ENCODE results near the gene PFAS. TPM values are rescaled to one million over a fixed set of nuclear protein-coding genes. Genes with fewer than 3 reads are reported as not detected.

Gene PFAS
- total RNA-seq, 1 experiment from 2014 or later: 173 TPM

GRCh38 chr17:8288336-8289102, 39.4 kb downstream of the PFAS start, which contains the start of gene RANGRF:
RANGRF (plus strand) TSS chr17:8288670; CDS start chr17:8288789, 119 bp downstream.
- in situ Hi-C loops (cut with HindIII; ENCODE audit: low sequenced_read_pairs): no loop called here
- peak; percentile 87 for DNase-seq (ENCODE audit: low spot score)

- in situ Hi-C loops (cut with HindIII; ENCODE audit: low sequenced_read_pairs): no loop called here
- DNase-seq (ENCODE audit: low spot score): no peak
Observed at GRCh38 chr17:8289103-8289397, 40.0 kb downstream of the PFAS start.

GRCh38 chr17:8290043-8290442, 41.0 kb downstream of the PFAS start:
- in situ Hi-C loops (cut with HindIII; ENCODE audit: low sequenced_read_pairs): no loop called here
- DNase-seq (ENCODE audit: low spot score): no peak

- no peak for DNase-seq (ENCODE audit: low spot score)
- in situ Hi-C loops (cut with HindIII; ENCODE audit: low sequenced_read_pairs): no loop called here
Observed at GRCh38 chr17:8292639-8293395, 43.7 kb downstream of the PFAS start.

GRCh38 chr17:8294361-8294760, 45.3 kb downstream of the PFAS start:
- no peak for DNase-seq (ENCODE audit: low spot score)
- in situ Hi-C loops (cut with HindIII; ENCODE audit: low sequenced_read_pairs): no loop called here

GRCh38 chr17:8294814-8295316, 45.8 kb downstream of the PFAS start:
- in situ Hi-C loops (cut with HindIII; ENCODE audit: low sequenced_read_pairs): no loop called here
- DNase-seq (ENCODE audit: low spot score): no peak

- no peak for DNase-seq (ENCODE audit: low spot score)
- in situ Hi-C loops (cut with HindIII; ENCODE audit: low sequenced_read_pairs): no loop called here
Observed at GRCh38 chr17:8300226-8300625, 51.1 kb downstream of the PFAS start.

- DNase-seq (ENCODE audit: low spot score): peak; percentile 89
- in situ Hi-C loops (cut with HindIII; ENCODE audit: low sequenced_read_pairs): no loop called here
Observed at GRCh38 chr17:8300627-8301242, 51.6 kb downstream of the PFAS start.

GRCh38 chr17:8310601-8311123, 61.6 kb downstream of the PFAS start:
- DNase-seq (ENCODE audit: low spot score): no peak
- in situ Hi-C loops (cut with HindIII; ENCODE audit: low sequenced_read_pairs): no loop called here

GRCh38 chr17:8311131-8311790, 62.2 kb downstream of the PFAS start:
- no peak for DNase-seq (ENCODE audit: low spot score)
- in situ Hi-C loops (cut with HindIII; ENCODE audit: low sequenced_read_pairs): no loop called here

- DNase-seq (ENCODE audit: low spot score): no peak
- in situ Hi-C loops (cut with HindIII; ENCODE audit: low sequenced_read_pairs): no loop called here
Observed at GRCh38 chr17:8312251-8312650, 63.2 kb downstream of the PFAS start.

- no peak for DNase-seq (ENCODE audit: low spot score)
- in situ Hi-C loops (cut with HindIII; ENCODE audit: low sequenced_read_pairs): no loop called here
Observed at GRCh38 chr17:8312726-8313600, 63.9 kb downstream of the PFAS start.

- DNase-seq (ENCODE audit: low spot score): no peak
- in situ Hi-C loops (cut with HindIII; ENCODE audit: low sequenced_read_pairs): no loop called here
Observed at GRCh38 chr17:8314797-8315763, 66.0 kb downstream of the PFAS start.

- in situ Hi-C loops (cut with HindIII; ENCODE audit: low sequenced_read_pairs): no loop called here
- DNase-seq (ENCODE audit: low spot score): peak; percentile 31
Observed at GRCh38 chr17:8315764-8316217, 66.7 kb downstream of the PFAS start.

- DNase-seq (ENCODE audit: low spot score): no peak
- in situ Hi-C loops (cut with HindIII; ENCODE audit: low sequenced_read_pairs): no loop called here
Observed at GRCh38 chr17:8318010-8318935, 69.2 kb downstream of the PFAS start.
